ENCODE data around the gene GPA33.

Gene GPA33

DNA sequence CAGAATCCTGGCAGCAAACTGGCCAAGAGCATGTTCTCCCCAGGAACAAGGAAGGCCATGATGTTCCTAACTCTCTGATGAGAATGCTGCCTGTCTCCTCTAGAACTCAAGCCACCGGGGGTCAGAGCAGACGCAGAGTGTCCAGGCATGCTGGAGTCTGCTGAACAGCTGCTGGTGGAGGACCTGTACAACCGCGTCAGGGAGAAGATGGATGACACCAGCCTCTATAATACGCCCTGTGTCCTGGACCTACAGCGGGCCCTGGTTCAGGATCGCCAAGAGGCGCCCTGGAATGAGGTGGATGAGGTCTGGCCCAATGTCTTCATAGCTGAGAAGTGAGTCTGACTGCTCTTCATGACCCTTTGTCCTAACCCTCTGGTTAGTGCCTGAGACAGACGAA is 27.0 kb upstream of the GPA33 start:
- no peak for DNase-seq (ENCODE audit: low read depth in 2 of 2)

DNA sequence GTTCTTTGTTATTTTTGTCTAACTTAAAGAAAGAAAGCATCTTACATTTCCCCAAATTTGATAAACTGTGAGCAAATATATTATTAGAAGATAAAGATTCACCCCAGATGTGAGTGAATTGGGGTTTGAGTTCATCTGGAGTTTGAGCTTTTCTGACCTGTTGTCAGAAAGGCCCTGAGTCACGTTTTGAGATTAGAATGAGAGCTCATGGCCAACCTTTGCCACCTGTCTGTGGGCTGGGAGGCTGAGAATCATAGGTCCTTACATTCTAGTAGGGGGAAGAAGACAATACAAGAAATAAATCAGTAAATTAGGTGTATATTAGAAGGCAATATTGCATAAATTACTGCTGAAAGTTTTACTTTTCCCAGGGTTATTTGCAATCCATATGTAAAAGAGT is 26.0 kb upstream of the GPA33 start:
- DNase-seq (ENCODE audit: low read depth in 2 of 2): no peak

DNA sequence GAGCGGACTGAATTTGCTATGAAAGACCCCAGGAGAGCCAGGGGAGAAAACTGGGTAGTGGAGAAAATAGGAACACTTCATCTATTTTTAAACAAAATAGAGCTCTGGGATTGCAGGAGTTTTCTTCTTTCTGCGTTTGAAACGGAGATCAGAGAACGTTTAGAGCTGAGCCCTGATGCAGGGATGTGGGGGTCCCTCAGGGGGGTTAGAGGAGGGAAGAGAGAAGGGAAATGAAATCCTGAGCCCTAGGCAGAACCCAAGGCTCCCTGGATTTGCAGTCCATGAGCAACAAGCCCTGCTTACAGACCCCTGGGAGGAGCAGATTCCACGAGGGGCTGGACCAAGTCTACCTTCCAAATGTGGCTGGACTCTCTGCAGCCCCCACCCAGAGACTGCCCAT is 25.5 kb upstream of the GPA33 start:
- DNase-seq (ENCODE audit: low read depth in 2 of 2): no peak

DNA sequence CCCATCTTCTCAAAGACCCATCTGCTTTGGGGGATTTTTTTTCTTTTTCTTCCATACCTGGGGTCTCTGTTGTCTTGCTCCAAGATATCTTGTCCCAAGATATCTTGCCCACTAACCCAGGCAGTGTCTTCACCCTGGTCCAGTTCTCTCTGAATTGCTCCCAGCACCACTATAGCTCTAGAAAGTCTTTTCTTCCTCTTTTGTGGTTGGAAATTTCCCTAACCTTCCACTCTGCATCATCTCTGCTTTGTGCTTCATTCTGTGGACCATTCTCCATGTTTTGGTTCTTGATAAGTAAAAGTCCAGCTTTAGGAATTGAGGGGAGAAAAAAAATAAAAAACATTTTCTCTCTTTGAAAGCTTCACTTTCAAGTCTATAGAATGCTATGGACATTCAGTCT is 24.5 kb upstream of the GPA33 start:
- DNase-seq (ENCODE audit: low read depth in 2 of 2): no peak

DNA sequence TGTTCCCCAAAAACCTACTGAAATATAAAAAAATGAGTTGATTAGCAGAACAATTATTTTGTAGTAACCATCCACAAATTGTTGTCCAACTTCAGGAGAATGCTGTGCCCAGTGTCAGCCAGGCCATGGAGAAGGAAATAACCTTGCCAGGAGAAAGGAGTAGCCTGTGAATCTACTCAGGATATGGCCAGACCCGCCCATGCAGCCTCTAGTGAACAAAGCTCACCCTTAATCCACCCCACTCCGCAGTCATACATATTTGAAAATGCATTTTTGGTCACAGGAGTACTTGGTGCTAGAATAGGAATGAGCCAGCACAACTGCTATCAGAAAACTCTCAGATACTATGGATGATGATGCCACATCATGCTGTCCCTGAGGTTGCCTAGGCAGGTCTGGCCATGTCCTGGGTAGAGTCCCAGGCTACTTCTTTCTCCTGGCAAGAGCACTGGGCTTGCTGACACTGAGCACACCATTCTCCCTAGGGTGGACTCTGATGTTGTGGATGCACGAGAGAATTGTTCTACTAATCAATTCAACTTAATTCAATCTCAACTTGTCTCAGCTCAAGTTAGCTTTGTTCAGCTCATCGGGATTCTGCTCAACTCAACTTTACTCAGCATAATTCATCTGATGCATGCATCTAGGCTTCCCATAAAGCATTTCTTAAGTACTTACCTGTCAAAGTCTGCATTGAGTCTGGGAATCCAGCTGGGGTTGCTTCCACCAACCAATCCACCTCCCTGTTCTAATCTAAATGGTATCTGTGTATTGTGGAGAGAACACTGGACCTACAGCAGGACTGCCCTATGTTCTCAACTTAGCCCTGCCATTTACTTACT is 21.9 kb upstream of the GPA33 start:
- no peak for DNase-seq (ENCODE audit: low read depth in 2 of 2)

DNA sequence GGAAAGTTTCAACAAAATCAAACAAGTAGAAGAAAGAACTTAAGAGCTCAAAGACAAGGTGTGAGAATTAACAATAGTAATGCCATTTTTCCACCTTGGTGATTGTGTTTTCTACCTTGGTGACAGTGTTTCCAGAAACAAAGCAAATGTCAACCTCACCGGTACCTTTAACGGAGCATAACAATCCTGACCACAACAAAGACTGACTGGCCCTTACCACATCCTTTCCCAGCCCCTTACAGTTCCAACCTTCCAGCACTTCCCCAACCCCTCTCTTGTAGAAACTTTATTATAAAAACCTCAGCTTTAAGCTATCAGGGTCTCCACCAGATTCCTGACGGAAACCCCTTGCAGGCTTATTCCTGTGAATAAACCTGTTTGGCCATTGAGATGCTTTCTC is 20.4 kb upstream of the GPA33 start:
- no peak for DNase-seq (ENCODE audit: low read depth in 2 of 2)

DNA sequence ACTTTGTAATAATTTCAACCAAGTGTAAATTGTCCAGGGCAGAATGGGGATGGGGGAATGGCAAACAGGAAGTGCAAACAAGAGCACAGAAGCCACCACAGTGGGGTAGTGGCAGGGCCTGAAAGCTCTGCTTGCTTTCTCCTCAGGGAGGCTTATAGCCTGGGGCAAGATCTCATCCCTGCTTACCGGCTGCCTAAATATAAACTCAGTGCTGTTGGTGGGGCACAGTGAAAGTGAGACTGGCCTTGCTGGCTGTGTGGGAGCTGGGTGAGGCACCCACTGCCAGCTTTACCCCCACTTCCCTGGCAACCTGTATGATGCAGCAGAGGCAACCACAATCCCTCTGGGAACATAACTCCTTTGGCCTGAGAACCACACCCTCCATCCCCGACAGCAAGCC is 18.9 kb upstream of the GPA33 start:
- DNase-seq (ENCODE audit: low read depth in 2 of 2): no peak

DNA sequence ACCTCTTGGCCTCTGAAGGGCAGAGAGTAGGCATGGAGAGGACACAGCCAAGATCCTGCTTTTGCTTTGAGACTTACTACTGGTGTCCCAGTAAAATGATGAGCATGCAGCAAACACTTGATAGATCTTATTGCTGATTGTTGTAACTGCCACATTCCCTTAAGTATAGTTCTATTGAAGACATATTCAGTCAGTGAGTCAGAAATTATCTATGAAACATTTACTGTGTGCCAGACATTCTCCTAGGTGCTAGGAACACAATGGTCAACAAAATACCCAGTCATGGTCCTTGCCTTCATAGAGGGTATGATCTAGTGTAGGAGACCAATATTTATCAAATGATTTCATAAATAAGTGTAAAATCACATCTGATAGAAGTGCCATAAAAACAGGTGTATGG is 17.3 kb upstream of the GPA33 start:
- no peak for DNase-seq (ENCODE audit: low read depth in 2 of 2)

DNA sequence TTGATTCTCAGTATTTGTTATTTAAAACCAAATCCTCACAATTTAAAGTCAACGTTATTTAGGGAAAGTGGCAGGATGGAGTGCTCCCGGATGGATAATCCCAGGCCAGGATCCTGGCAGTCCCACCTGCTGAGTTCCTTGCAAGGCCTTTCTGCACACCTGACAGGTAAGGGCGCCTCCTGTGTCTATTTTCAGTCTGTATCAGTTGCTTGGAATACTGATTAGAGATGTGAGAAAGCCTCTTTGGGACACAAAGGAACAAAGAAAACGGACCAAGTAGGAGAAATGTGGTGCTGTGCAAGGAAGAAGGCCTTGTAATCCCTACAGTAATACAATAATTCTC is 15.9 kb upstream of the GPA33 start:
- DNase-seq (ENCODE audit: low read depth in 2 of 2): no peak

DNA sequence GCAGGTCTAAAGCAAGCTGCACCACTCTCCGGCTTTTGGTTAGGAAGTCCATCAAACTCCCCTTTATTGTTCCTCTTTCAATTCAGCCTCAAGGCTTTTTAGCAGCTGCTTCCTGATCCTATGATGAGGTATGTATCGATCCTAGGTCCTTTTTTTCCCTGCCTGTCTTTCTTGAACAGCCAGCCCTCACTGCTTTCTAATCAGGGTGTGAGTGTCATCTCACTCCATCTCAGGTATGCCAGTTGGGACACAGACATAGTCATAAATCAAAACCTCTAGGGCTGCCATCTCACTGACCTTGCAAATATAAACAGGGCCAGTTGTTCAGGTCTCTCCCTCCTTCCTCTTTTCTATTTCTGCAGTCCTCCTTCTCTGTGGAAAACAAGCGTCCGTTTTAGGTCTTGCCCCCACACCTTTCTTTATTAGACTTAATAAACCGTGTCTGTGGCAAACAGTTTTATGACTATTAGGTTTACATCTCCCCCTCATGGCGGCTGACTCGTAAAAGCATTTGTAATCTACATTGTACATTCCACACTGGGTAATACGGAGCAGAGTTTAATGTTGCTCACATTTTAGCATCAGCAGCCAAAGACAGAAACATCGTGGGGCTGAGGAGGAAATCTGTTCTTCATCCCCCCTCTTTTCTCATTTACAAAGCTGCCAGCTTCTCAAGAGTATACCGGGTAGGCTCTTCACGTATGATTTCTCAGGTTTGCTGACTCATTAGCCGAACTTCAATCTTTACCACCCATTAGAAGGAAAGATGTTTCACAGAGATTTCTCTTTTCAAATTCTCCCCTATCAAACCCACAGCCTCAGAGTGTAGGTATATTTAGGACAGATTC is 15.3 kb upstream of the GPA33 start:
- no peak for DNase-seq (ENCODE audit: low read depth in 2 of 2)

DNA sequence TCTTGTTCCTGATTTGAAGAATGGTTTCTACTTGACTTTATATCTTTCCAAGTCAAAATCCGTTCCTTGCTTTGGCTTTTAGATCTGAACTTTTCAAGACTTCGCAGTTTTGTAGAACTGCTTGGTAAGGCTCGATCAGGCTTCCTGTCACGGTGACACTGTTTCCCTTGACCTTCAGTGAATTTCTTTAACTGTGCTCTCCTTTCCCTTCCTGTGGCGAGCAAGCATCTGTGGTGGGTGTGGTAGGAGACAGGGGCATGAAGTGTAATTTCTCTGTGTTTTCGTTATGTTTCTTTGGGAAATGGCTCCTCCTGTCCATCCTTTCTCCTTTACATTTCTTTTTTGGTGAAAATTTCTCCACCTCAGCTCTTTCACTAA is 14.1 kb upstream of the GPA33 start:
- no peak for DNase-seq (ENCODE audit: low read depth in 2 of 2)

DNA sequence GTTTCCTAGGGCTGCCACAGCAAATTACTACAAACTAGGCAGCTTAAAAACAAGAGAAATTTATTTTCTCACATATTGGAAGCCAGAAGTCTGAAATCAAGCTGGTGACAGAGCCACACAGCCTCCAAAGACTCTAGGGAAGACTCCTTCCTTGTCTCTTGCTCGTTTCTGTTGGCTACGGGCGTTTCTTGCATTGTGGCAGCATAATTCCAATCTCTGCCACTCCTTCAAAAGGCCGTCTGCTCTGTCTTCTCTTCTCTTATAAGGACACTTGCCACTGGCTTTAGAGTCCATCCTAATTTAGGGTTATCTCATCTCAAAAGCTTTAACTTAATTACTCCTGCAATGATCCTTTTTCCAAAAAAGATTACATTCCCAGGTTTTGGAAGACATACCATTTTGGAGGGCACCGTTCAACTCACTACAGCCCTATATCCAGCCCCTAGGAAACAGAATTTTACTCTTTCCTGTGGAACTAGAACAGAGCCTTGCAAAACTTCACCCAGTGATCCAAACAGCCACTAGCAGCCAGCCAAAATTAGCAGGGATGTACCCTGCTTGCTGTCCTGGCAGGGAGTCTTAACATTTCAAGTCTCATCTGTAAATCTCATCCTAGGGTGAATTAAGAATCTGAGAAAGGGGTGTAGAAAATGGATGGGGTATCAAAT is 12.9 kb upstream of the GPA33 start:
- no peak for DNase-seq (ENCODE audit: low read depth in 2 of 2)

DNA sequence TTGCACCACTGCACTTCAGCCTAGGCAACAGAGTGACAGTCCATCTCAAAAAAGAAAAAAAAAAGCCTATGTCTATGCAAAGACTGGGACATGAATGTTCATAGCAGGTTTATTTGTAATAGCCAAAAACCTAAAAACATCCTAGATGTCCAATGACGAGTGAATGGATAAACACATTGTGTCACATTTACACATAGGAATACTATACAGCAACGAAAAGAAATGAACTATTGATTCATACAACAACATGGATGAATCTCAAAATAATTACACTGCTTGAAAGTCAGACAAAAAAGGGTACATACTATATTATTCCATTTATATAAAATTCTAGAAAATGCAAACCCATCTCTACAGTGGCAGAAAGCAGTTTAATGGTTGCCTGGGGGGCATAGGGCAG is 11.6 kb upstream of the GPA33 start:
- no peak for DNase-seq (ENCODE audit: low read depth in 2 of 2)

DNA sequence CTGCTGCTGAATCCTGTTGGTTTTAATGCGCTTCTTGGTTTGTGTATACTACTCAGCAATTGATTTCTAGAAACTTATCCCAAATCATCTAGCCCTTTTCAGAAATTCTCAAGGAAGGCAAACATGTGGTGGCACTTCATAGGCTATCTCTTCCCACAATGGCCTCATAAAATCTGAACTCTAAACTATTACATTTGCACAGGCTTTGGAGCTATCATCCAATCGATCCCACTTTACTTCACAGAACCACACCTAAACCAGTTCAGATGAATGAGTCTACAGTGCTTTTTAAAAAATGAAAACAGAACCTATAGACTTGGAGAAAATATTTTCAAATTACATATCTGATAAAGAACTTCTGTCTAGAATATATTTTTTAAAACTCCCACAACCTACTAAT is 10.6 kb upstream of the GPA33 start:
- no peak for DNase-seq (ENCODE audit: low read depth in 2 of 2)

DNA sequence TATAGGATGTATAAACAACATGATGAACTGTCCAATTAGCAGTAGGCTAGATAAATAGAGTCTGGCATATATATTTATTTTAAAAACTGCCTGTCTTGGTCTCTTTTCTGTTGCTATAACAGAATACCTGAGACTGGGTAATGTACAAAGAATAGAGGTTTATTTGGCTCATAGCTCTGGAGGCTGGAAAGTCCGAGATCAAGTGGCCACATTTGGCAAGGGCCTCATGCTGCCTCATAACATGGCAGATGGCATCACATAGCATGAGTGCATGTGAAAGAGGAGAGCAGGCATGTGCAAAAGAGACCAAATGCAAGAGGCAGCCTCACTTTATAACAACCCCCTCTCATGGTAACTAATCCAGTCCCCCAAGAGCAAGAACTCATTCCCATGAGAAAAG is 9.7 kb upstream of the GPA33 start:
- DNase-seq (ENCODE audit: low read depth in 2 of 2): no peak

DNA sequence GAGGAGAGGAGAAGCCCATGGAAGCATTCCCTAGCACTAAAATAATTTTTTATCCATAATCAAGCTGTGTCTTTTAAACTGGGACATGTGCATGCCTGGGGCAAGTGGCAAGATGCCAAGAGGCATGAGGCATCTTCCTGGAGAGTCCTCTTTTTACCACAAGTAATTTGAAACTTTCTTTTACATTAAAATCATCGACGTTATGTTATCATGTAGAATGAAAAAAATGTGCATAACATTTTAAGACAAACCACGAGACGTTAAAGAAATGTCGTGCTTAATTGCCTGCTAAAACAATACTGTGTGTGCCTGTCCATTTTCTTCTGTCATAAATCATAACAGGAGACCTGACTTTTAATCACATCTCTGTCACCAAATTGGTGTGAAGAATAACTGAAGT is 5.2 kb upstream of the GPA33 start:
- no peak for DNase-seq (ENCODE audit: low read depth in 2 of 2)

DNA sequence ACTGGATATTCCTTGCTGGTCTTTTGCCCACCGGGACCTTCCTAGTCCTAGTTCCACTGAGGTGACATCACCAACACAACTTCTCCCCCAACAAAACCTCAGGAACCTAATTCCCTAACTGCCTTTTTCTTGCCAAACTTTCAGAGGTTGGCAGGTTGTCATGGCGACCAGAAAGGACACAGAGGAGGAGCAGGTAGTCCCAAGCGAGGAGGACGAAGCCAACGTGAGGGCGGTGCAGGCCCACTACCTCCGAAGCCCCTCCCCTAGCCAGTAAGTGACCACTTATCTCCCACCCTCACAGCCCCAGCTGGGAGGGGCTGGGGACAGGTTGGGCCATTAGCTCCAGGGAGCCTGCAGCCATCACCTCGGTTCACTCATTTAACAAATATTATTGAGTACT is 4.5 kb upstream of the GPA33 start:
- no peak for DNase-seq (ENCODE audit: low read depth in 2 of 2)

DNA sequence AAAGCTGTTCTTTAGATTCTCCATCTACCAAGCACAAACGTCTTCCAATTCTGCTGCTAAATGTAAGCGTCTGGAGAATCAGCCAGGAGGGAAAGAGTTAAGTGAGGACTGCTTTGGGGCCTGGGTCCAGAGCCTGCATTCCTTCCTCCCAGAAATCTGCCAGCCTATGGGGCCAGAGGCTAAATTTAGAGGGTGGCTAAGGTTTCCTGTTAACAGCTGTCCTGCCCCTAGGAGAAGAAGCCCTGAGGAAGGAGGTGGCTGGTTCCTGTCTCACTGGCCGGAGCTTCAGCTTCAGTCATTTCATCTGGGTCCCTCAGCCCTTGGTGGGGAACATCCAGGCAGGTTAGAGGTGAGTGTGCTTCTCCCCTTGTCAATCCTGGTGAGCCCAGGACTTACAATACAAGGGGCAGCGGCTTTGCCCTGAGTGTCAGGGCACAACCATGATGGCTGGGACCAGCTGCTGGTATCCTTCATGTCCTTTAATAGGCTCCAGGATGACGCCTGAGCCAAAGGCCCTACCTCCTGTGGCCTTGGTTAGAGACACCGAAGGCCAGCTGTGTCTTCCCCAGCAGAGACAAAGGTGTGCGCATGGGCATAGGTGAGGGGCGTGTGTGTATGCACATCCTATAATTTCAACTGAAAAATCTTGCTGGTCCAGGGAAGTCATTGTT is 3.8 kb upstream of the GPA33 start, which contains the start of gene STYXL2:
Gene STYXL2, plus strand, starts transcription at position 230 of the 671 bp plus-strand sequence. CDS start 775 bp downstream, outside the sequence.
- DNase-seq (ENCODE audit: low read depth in 2 of 2): no peak

DNA sequence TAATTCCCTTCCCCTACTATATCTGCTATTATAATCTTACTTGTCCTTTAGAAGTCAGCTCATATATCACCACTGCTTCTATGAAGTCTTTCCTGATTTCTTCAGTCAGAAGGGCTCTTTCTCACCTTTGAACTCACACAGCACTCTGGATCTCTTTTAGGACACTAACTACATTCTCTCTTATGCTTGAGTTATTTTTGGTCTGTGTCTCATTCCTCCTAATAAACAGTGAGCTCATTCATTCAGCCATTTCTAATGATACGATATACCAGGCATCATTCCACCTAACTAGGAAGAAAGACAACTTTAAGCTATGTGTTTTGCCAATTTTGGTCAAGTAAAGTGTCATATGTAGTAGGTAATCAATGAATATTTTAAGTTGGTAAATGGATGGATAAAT is 2.5 kb upstream of the GPA33 start:
- no peak for DNase-seq (ENCODE audit: low read depth in 2 of 2)

DNA sequence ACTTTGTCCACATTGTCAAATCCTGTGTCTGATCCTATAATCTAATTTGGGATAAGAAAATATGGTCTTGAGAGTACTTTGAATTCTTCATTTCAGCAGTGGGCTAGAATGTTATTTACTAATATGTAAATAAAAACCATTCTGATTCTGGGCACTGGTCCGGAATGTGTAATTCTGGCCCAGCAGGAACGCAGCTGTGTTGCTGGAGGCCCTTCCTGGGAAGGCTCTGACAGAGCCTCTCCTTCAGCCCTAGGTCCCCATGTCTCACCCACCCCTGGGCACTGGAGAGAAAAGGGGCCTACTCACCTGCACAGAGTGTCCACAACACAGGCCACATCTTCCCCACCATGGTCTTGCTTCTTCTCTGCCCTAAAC is 251 bp downstream of the GPA33 start:
- DNase-seq (ENCODE audit: low read depth in 2 of 2): no peak

DNA sequence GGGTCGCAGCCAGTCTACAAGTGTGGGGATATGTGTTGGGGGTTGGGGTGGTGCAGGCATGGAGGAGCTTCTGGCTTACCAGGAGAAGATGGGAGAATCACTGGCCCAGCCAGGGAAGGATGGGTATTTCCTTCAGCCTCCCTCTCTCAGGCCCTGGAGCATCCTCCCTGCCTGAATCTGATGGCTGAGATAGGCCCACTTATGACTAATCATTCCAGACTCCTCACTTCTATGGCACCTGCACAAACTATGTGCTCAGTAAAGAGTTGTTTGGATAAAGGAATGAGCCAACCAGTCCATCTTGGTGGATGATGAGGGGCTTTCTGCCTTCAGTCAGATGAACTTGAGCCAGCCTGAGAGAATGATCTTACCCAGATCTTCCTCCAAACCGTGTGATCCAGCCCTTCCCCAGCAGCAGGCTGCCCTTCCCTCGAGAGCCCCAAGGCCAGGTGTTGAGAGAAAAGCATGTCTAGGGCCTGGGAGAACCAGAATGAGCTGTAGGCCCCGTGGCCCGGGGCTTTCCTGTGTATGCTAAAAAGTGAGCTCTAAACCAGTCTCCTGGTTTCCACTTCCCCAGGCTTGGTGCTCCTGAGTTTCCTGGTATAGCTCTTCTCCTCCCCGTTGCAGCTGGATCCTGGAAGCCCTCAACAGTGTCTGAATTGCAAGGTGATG is 1.3 kb downstream of the GPA33 start:
- DNase-seq (ENCODE audit: low read depth in 2 of 2): no peak

DNA sequence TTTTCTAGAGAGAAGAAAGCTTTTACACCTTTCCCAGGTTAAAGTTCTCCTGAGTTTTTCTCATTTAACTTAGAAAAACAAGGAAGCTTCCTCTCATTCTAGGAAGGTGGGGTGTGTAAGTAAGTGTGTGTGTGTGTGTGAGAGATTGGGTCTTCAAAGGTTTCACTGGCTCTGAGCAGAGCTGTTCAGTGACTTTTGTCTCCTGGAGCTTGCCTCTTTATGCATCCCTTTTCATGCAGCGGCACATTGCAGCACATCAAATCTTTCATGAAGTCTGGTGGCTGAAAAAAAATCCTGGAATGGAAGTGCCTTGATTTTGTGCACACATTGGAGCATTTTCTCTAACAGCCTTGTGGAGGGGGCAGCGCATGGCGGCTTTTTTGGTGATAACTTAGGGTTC is 3.4 kb downstream of the GPA33 start:
- DNase-seq (ENCODE audit: low read depth in 2 of 2): no peak

All from activated CD8-positive, alpha-beta memory T cell treated with anti-CD3 and anti-CD28 coated beads for 4 hours (primary cell).